Measurements from ENCODE around the gene IFIT2.
"Not testable (repeated sequence)": the region's sequence is repeated elsewhere in the genome, so short reads cannot be mapped to it uniquely, and the experiment has no call there.

- not testable (repeated sequence) for TF ChIP-seq POLR2A (IDR thresholded peaks at IDR 0.05; ENCODE audit: low read depth, low read length); POLR2AphosphoS5 (IDR thresholded peaks at IDR 0.05; ENCODE audit: low read depth, low read length); TAF1 (IDR thresholded peaks at IDR 0.05; ENCODE audit: borderline replicate concordance, low read depth, low read length)
Measured at GRCh38 chr10:89350631-89351315, 48.9 kb downstream of the IFIT2 start.
